ENCODE data around the gene SPACA4. TPM values are rescaled to one million over a fixed set of nuclear protein-coding genes. Genes with fewer than 3 reads are reported as not detected.

Gene SPACA4
- polyA plus RNA-seq, 1 of the 3 experiments (the other 2 are of a cell fraction), result not detected

GRCh38 chr19:48644839-48645619 lies 38.5 kb downstream of the SPACA4 start:
- Histone ChIP-seq H3K4me3 (ENCODE audit: low read depth in 2 of 2, low read length in 1 of 2) (peak overlapping the region; percentile 43 to 74), H2AFZ (ENCODE audit: low read depth) (peak overlapping the region; percentile 96), H4K20me1 (ENCODE audit: insufficient read depth) (no peaks in the 10 kb centered on the region), H3K4me1 (ENCODE audit: control insufficient read depth in 1 of 2, insufficient read depth in 2 of 2, low read depth in 1 of 2, low read length in 1 of 2) (peaks cover 4 to 6% of the 10 kb centered on the region in 2 experiments; a peak in 2 of 4 replicates), H3K9ac (peak overlapping the region; percentile 55; the same call in 1 of the 2 replicates), H3K27me3 (ENCODE audit: insufficient read depth) (no peaks in the 10 kb centered on the region), H3K9me2 (no peaks in the 10 kb centered on the region), H3F3A (replicated peaks; ENCODE audit: insufficient read depth) (peaks cover 11% of the 10 kb centered on the region), H3K4me2 (peak overlapping the region; percentile 99), H3K27ac (ENCODE audit: low read depth in 2 of 2, low read length in 1 of 2) (peak overlapping the region; percentile 54 to 69; a peak in 3 of 4 replicates), H3K9me3 (no peaks in the 10 kb centered on the region), H3K79me2 (ENCODE audit: insufficient read depth) (no peaks in the 10 kb centered on the region), H3K36me3 (replicated peaks in 1 of 2; ENCODE audit: control insufficient read depth in 1 of 2, insufficient read depth in 2 of 2, low read length in 1 of 2) (no peaks in the 10 kb centered on the region)
- DNase-seq, result peak; percentile 80
- CTCF ChIA-PET, result interaction anchor here (0.7 to 2.7 kb wide), 20 partner anchors 9 to 326 kb away, joined by 3 to 35 read pairs (median 5); partner anchors contain the start of genes BAX, FUT1 and HSD17B14
- TF ChIP-seq PBX3 (IDR thresholded peaks at IDR 0.05) (no peak), CHD2 (IDR thresholded peaks at IDR 0.05; ENCODE audit: low read length, partially characterized antibody) (peak; percentile 84), RXRA (IDR thresholded peaks at IDR 0.05; ENCODE audit: borderline replicate concordance, low read depth) (no peak), MAX (IDR thresholded peaks at IDR 0.05; ENCODE audit: low read depth) (0 out of 2 replicates have a peak, but pooled peaks have one; percentile 14), CTCF (IDR thresholded peaks at IDR 0.05) (no peak), NFIC (IDR thresholded peaks at IDR 0.05; ENCODE audit: borderline replicate concordance) (no peak), FOXJ3 (CRISPR knock-in tag; IDR thresholded peaks at IDR 0.05) (no peak), ZBTB33 (IDR thresholded peaks at IDR 0.05; ENCODE audit: borderline replicate concordance, low read depth) (no peak), MEF2A (IDR thresholded peaks at IDR 0.05; ENCODE audit: borderline replicate concordance, low read depth) (no peak)
- POLR2A ChIA-PET, result interaction anchor here (0.8 to 1.9 kb wide), 6 partner anchors 10 to 102 kb away, joined by 3 to 9 read pairs (median 6); partner anchors contain the start of genes RPL18 and SPHK2
- WGBS (ENCODE audit: low lambda C conversion rate), result 3% methylated on average over 20 of the region's 25 CpGs

Data from SK-N-SH (cell line).